ENCODE results near the gene NXF1. TPM values are rescaled to one million over a fixed set of nuclear protein-coding genes. Genes with fewer than 3 reads are reported as not detected.

NXF1 gene
- total RNA-seq, result 33.1 and 35.5 TPM in 2 replicates

DNA sequence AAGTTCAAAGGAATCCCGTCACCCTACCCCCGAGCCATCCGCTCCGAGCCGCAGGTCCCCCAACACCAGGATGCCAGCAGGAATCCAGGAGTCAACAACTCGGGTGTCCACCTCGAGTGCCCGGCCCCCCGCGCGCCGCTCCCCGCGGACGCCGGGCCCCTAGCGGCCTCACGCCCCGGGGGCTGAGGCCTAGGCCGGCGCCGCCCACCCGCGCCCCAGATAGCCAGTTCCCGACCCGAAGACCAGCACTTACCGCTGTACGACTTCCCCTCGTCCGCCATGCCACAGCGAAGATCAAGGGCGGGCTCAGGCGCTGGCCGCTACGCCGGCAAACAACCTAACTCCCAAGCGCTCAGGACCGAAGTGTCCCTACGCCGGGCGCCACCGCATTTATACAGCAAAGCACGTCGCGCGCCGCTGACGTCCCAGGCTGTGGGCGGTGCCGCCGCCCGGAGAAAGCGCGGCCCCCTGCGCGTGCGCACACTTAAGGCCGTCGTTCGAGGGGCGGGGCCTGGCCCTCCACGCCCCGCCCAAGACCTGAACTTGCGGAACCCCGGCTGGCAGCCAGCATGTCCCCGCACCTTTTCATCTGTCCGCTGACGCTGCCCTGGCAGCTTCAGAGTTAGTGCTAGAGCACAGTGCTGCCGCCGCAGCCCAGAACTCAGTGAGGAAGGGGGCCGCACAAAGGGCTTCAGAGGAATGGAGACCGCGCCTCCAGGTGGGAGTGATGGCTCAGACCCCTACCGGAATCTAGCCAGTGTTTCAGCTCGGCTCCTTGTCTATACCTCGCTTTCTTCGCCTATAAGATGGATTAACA lies at the start of gene NXF1:
NXF1 (minus strand) TSS at position 365 of the 817 bp plus-strand sequence; CDS start at position 281, 84 bp downstream.

DNA sequence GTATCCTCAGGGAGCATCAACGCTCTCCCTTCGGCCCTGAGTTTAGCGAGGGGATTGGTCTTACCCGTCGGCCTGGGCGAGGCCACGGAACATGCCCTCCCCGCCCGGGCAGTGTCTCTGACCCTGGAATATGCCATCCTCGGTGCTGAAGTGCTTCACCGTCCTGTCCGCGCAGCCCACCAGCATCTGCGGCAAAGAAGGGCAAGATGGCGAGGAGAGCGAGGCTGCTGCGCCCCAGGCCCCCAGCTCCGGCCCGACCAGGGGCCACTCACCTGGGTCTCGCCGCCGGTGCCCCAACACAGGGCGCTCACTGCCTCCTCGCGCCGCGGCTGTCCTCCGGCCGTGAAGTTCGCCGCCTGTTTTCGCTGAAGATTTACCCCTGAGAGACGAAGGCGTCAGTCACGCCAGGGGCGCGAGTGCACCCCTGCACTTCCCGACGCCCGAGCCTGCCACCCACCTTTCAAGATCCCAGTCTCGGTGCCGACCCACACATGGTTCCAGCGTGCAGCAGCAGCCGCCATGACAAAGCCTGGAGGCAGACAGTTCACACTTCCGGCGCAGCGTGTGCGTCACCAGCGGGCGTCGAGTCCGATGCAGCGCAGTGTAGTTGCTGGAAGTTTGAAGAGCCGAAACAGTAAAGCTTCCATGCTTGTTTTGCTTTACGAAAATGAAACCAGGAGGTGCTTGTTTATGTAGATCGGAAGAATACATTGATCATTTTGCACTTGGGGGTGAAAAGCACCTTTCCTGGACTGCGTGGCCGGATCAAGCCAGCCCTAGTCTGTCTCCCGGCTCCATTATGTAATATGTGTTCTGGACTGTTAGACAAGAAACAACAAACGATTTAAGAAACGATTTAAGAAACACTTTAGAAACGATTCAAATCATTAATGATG lies 34.1 kb upstream of the NXF1 start, which contains the start of gene WDR74:
WDR74 (minus strand) TSS at position 541 of the 896 bp plus-strand sequence; CDS start at position 521, 20 bp downstream.

DNA sequence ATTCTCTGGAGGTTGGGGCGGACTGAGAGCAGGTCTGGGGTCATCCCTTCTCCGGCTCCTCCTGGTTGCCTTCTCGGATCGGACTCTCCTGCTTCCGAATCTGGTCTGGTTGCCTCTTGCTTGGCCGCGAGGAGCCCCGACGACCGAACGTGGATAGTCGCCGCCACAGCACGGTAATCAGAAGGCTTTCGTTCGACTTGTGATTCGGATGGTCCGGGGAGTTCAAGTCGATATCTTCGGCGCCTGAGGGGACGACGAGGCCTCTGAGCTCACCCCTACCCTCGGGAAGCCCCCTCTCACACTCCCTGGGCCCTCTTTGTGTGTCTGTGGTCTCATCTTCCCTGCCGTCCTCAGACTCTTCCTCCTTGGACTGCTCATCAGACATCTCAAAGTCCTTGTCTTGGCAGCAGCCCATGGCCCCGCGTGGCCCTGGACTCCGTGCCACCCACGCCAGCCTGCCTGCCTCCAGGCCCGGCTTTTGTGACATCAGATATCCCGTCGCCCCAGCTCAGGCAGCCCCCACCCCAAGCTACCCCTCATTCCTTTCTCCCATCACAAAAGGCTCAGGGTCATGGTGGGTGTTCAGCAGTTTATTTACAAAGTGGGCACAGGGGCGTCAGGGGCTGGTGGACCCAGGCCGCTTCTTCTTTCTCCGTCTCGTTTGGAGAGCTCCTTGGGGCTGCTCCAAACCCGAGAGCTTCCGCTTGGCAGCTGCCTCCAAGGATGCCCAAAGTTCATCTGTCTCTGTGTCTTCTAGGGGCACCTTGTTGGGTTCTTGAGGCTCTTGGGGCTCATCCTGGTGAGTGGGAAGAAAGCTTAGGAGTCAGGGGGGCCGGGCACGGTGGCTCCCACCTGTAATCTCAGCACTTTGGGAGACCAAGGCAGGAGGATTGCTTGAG lies 27.3 kb upstream of the NXF1 start, which contains the start of gene TEX54:
TEX54 (minus strand) TSS at position 506 of the 899 bp plus-strand sequence.

DNA sequence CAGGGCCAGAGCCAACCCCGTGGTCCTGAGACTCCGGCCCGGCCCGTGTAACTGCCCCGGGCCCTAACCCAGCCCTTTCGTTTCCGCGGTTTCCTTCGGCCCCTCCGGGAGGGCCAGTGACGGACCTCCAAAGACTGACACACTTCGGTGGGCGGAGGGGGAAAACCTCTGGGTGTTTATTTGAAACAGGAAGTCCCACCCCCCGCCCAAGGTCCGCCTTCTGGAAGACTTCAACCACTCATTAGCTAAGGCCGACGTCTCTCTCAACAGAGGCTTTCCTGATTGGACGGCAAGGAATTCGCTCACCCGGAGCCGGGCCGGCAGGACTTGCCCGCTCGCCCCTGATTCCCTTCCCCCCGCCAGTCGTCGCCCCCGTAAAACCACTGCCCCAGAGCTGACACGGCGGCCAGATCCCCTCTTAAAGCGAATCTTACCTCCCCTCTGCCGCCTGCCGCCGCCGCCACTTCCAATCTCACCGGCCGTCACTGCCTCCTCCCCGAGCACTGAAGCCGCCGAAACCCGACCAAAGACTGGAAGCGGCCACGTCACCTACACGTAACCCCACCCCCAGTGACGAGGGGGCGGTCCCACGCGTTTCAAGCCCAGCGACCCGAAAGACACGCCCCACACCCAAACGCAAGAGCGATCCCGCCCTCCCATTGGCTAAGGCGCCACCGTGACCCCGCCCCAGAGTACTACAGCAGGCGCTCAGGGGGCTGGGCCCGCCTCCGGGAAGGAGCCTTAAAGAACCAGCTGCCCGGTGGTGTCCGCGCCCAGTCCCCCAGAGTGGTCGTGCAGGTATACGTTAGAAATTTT lies 26.5 kb upstream of the NXF1 start, which contains the start of gene STX5:
STX5 (minus strand) TSS at position 532 of the 816 bp plus-strand sequence. CDS start 808 bp downstream, outside the sequence.

DNA sequence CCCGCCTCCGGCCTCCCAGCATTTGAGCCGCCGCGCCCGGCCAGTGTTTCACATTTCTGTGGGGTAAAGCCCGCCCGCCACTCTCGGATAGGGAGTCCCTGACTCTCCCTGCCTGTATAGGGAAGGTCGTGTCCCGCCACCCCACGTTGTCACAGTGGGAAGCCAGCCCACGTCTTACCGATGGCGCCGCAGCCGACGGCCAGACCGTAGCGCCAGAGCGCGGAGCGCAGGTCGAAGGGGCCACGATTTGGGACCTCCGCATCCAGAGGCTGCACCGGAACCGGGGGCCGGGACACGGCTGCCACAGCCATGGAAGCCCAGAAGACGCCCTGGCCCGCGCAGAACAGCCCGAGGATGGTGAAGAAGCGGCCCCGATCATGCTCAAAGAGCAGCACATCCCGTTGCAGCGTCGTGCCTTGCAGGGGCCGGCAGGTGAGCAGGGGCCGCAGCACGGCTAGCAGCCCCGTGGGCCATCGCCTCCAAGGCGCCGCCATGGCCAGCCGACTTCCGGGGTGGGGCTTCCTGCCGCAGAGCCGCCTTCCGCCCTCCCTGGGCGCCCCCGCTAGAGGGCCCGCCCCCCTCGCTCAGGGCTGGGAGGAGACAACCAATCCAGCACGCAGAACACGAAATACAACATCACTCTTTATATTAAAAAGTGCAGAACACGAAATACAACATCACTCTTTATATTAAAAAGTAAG lies 13.6 kb downstream of the NXF1 start, which contains the start of gene TMEM223:
TMEM223 (minus strand) TSS at position 506 of the 701 bp plus-strand sequence; CDS start at position 494, 12 bp downstream.

DNA sequence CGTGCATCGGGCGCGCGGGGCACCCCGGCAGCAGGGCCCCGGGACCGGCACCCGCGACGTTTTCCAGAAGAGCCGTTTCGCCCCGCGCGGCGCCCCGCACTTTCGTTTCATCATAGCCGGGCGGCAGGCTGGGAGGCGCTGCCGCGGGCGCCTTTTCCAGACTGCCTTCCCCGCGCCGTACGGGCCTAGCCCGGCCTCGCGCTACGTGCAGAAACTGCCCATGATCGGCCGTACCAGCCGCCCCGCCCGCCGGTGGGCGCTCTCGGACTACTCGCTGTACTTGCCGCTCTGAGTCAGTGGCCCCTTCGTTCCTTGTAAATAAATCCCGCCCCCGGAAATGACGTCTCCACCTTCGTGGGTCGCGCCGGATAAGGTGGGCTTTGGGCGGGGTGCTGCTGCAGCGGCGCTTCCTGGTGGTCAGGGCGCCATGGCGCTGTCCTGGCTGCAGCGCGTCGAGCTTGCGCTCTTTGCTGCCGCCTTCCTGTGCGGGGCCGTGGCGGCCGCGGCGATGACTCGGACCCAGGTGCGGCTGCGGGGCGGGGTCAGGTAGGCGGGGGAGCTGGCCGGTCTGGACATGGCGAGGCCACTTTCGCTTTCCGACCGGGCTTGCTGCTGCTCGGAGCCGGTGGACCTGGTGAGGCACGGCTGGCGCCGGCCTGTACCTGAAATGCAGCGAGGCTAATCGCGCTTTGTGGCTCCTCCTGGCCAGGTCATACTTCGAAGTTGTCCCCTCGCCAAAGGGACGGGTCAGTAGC lies 18.1 kb downstream of the NXF1 start, which contains the start of gene TMEM179B:
TMEM179B (plus strand) TSS at position 398 of the 755 bp plus-strand sequence; CDS start at position 428, 30 bp downstream.

DNA sequence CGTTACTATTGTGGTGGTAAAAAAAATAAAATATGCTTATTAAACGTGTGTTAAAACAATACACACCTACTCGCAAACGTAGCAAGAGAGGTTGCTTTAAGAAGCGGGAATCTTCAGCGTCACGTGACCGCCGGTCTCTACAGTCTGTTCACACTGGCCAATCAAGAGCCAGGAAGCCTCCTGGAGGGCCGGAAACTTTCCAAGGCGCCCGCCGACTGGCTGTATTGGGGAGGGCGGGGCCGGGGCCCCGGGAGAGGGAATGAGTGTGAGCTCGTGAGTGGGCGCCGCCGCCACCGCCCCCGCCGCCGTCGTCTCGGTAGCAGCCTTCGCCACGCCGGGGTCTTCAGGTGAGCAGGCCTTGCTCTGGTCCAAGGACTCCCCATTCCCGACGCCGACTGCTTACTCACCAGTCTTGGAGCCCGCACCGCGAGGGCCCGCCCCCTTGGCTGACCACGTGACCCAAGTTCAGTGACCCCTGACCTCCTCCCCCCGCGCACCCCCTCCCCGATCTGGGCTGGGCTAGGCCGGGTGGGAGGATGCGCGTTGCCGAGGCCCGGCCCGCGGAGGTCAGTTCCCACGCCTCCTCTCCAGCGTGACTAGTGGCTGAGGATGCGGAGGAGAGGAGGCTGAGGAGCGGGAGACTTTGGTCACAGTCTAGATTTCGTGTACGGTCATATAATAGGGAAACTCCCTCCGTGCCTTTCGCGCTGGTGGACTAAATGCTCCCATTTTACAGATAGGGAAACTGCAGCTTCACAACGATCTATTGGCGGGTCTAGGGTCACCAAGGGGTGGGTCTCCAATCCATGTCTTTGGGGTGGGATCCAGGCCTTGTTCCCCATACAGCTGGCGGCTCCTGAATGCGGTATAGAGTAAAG lies 33.9 kb downstream of the NXF1 start, which contains the start of gene TAF6L:
TAF6L (plus strand) TSS at position 253 of the 878 bp plus-strand sequence. CDS start 4,388 bp downstream, outside the sequence.

DNA sequence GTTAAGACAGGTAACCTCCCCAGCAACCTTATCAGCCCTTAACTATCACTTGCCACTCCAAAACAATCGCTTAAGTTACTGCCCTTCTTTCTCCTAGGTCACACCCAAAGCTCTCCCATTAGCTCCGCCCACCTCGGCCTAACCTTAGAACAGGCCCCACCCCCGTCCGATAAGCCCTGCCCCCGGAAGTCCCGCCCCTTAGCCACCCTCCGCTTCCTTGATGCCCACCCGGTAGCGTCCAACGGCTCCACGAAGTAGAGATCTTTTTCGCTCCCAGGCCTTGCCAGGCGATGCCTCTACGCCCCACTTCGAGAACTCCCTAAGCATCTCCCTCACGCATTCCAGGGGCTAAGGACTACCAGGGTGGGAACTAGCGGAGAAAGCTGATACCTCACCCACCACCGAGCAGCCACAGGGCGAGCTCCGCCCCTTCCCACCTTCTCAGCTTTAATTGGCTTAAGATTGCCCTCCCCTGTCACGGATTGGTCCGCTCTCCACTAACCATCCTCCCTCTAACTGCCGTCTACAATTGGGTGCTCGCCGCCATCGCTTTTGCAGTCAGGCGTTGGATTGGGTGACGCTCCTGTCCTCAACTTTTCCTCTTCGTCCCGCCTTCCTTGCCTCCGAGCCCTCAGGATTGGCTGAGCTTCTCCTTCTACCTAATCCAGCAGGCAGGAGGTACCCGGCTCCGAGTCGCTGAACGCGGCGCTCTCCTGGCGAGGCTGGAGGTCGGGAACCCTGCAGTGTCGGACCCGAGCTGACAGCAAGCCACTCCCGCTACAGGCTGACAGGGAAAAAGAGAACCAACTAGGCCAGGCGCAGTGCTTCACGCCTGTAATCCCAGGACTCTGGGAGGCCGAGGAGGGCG lies 51.3 kb downstream of the NXF1 start, which contains the start of gene ZBTB3:
ZBTB3 (minus strand) TSS at position 425 of the 868 bp plus-strand sequence. CDS start 496 bp downstream, outside the sequence.

Other genes with a start within 250 kb of the NXF1 start
- gene EEF1G, start 231.5 kb downstream of the NXF1 start, total RNA-seq, result 1,923 and 1,968 TPM in 2 replicates
- gene TUT1, start 213.9 kb downstream of the NXF1 start, total RNA-seq, result 10.5 and 11.9 TPM in 2 replicates
- gene MTA2, start 203.6 kb downstream of the NXF1 start, total RNA-seq, result 45.8 and 56.8 TPM in 2 replicates
- 50.7 and 57.5 TPM in 2 replicates for gene EML3, start 192.7 kb downstream of the NXF1 start, total RNA-seq
- gene ROM1, start 192.2 kb downstream of the NXF1 start, total RNA-seq, result 24.8 and 25.3 TPM in 2 replicates
- 30.9 and 37.1 TPM in 2 replicates for gene B3GAT3, start 183.5 kb downstream of the NXF1 start, total RNA-seq
- 322 and 338 TPM in 2 replicates for gene GANAB, start 158.8 kb downstream of the NXF1 start, total RNA-seq
- 24.1 and 26.5 TPM in 2 replicates for gene INTS5, start 152.1 kb downstream of the NXF1 start, total RNA-seq
- 24.8 and 38.0 TPM in 2 replicates for gene C11orf98, start 140.2 kb downstream of the NXF1 start, total RNA-seq
- gene CSKMT, start 140.1 kb downstream of the NXF1 start, total RNA-seq, result 2.4 and 3.7 TPM in 2 replicates
- gene UQCC3, start 133.8 kb downstream of the NXF1 start, total RNA-seq, result 7.5 and 8.7 TPM in 2 replicates
- 4.2 and 7.4 TPM in 2 replicates for gene LBHD1, start 133.2 kb downstream of the NXF1 start, total RNA-seq
- gene UBXN1, start 126.4 kb downstream of the NXF1 start, total RNA-seq, result 115 and 150 TPM in 2 replicates
- 8.5 and 15.5 TPM in 2 replicates for gene LRRN4CL, start 115.9 kb downstream of the NXF1 start, total RNA-seq
- 15.4 and 27.1 TPM in 2 replicates for gene BSCL2, start 98.0 kb downstream of the NXF1 start, total RNA-seq
- gene GNG3, start 97.8 kb downstream of the NXF1 start, total RNA-seq, result not detected in 2 replicates
- gene HNRNPUL2, start 78.0 kb downstream of the NXF1 start, total RNA-seq, result 18.1 and 23.8 TPM in 2 replicates
- 22.8 and 36.6 TPM in 2 replicates for gene TTC9C, start 77.0 kb downstream of the NXF1 start, total RNA-seq
- 9.4 and 10.8 TPM in 2 replicates for gene ZBTB3, start 51.3 kb downstream of the NXF1 start, total RNA-seq
- 66.3 and 67.2 TPM in 2 replicates for gene POLR2G, start 43.9 kb downstream of the NXF1 start, total RNA-seq
- gene TAF6L, start 34.0 kb downstream of the NXF1 start, total RNA-seq, result 11.8 and 13.9 TPM in 2 replicates
- gene TMEM179B, start 18.0 kb downstream of the NXF1 start, total RNA-seq, result 60.1 and 80.1 TPM in 2 replicates
- gene TMEM223, start 13.4 kb downstream of the NXF1 start, total RNA-seq, result 25.8 and 27.7 TPM in 2 replicates
- gene STX5, start 26.6 kb upstream of the NXF1 start, total RNA-seq, result 31.7 and 41.2 TPM in 2 replicates
- not detected in 2 replicates for gene TEX54, start 27.4 kb upstream of the NXF1 start, total RNA-seq
- 24.5 and 29.2 TPM in 2 replicates for gene WDR74, start 34.1 kb upstream of the NXF1 start, total RNA-seq
- gene SLC3A2, start 75.5 kb upstream of the NXF1 start, total RNA-seq, result 96.0 and 99.3 TPM in 2 replicates
- not detected in 2 replicates for gene CHRM1, start 115.9 kb upstream of the NXF1 start, total RNA-seq
- gene SLC22A6, start 179.5 kb upstream of the NXF1 start, total RNA-seq, result not detected in 2 replicates
- gene SLC22A8, start 210.4 kb upstream of the NXF1 start, total RNA-seq, result not detected in 2 replicates